Fibroblast of gingiva (primary cell): Measurements from ENCODE around the gene SLC6A1.

Source experiments
- DNase-seq: peaks from one replicate; pipeline ENCODE4 v3.0.0-alpha.2; 2011; ENCODE audit warnings: low read depth

SLC6A1 gene

DNA sequence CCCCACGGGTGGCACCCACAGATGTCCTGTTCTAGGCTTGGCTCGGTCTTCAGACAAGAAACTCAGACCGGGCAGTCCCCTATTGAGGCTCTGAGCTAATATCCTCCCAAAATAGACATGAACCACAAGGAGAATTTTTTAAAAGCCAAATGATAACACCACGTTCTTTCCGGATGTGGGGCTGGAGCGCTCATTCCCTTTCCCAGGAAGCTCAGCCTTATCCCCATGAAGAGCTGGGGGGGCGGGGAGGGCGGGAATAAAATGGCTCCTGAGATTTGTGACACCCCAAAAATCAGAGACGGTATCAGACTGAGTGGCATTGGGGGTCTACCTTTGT, 1.1 kb downstream of the SLC6A1 start:
- DNase-seq: no peak

GRCh38 chr3:10994306-10994705, 1.8 kb downstream of the SLC6A1 start:
- no peak for DNase-seq

GRCh38 chr3:10995871-10996270, 3.3 kb downstream of the SLC6A1 start:
- no peak for DNase-seq

DNA sequence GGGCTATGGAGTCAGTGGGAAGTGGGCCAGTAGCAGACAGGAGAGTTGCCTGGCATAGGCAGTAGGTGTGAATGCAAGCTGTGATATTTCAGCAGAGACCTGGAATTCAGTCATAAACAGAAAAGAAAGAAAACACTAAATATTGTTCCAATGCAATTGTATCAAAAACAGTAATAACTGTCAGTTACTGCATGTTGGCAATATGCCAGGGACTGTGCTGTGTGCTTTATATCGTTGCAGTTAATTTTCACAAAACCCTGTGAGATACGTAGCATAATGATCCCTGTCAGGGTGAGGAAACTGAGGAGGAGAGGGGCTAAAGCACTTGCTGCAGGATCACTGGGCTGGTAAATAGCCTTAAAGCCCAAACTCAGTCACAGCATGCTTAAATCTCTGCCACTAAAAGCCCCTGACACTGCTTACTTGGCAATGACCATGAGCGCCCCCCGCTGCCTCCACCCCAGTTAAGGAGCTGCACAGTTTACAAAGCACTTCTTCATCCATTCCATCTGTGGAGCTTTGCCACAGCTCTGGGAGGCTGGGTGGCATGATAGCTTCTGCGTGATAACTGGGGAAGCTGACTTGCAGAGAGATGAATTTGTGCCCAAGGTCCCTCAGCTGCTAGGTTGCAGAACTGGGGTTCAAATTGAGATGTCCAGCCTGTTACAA, 3.9 kb downstream of the SLC6A1 start:
- no peak for DNase-seq

- no peak for DNase-seq
These were observed 4.6 kb downstream of the SLC6A1 start for GRCh38 chr3:10997196-10997595.

DNA sequence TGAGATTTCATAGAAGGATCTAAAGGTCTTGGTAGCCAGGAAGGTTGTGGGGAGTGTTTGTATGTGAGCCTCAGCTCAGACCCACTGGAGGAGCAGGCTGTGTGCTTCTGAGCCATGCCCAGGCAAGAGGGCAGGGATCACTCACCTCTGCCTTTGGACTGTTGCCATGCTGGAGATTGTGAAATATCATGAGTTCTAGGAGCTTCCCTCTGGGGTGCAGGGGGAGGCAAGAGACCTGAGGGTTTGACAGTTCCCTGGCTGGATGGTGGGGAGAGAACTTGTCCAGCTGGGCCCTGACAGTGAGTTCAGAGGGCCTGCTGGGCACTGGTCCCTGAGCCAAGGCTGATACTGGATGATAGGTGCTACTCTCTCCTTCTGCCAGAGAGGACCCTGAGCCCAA, 6.0 kb downstream of the SLC6A1 start:
- DNase-seq: no peak

GRCh38 chr3:10999221-11000107, 6.9 kb downstream of the SLC6A1 start:
- DNase-seq: no peak

DNA sequence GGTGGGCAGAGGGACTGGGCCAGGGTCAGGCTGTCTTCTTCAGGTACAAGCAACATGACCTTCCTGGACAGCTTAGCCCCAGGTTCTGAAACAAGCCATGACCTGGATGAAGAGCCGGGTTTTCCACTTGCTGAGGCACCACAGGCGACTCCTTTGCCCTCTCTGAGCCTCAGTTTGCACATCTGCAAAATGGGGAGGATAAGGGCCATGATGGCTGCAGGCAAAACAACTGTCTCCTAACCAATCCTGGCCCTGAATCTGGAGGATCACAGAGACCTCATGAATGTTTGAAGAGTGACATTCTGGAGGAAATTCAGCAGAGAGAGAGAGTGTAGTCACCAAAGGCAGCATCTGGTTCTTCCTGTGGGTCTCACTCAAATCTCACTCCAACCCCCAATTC, 8.0 kb downstream of the SLC6A1 start:
- no peak for DNase-seq

- DNase-seq: no peak
These were observed 8.6 kb downstream of the SLC6A1 start for GRCh38 chr3:11001020-11001657.

GRCh38 chr3:11001658-11002021, 9.1 kb downstream of the SLC6A1 start:
- DNase-seq: no peak

GRCh38 chr3:11002371-11002807, 9.8 kb downstream of the SLC6A1 start:
- no peak for DNase-seq

DNA sequence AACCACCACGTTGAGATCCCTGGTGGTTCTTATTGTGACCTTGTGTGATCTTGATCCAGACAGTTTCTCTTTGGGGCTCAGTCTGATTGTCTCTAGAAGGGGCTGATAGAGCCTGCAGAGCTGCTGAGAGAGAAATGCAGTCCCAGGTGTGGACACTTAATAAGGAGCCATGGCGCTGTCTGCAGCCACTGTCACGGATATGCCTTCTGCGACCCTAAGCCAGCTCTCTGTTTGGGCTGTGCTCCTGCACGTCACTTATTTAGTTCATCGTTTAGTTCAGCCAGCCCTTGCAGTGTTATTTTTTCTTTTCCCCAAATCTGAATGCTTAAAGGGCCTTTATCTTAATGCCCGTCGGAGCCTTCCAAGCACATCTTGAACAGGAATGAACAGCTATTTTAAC, 12.0 kb downstream of the SLC6A1 start:
- DNase-seq: no peak

DNA sequence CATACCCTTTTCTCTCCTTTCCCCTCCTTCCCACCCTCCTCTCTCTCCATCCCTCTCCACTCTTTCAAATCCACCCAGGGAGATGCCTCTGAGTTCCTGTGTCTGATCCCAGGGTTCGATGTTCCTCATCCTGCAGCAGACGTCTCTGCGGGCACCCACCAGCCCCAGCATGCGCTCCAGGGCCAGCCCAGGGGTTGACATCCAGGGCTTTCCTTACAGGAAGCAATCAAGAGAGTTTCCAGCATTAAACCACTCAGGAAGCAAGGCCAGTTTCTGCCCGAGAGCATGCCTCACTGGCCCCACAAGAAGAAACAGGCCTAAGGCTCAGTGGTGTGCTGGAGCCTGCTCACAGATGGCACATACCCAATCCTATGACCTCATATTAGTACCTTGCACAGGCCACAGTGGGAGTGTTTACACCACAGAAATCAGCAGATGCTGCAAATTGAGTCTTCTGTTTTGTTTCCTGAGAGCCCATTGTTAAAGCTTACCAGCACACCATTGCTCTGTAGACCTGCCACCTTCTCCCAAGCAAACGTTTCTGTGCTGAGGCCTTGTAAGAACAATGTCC, 13.2 kb downstream of the SLC6A1 start:
- no peak for DNase-seq

DNA sequence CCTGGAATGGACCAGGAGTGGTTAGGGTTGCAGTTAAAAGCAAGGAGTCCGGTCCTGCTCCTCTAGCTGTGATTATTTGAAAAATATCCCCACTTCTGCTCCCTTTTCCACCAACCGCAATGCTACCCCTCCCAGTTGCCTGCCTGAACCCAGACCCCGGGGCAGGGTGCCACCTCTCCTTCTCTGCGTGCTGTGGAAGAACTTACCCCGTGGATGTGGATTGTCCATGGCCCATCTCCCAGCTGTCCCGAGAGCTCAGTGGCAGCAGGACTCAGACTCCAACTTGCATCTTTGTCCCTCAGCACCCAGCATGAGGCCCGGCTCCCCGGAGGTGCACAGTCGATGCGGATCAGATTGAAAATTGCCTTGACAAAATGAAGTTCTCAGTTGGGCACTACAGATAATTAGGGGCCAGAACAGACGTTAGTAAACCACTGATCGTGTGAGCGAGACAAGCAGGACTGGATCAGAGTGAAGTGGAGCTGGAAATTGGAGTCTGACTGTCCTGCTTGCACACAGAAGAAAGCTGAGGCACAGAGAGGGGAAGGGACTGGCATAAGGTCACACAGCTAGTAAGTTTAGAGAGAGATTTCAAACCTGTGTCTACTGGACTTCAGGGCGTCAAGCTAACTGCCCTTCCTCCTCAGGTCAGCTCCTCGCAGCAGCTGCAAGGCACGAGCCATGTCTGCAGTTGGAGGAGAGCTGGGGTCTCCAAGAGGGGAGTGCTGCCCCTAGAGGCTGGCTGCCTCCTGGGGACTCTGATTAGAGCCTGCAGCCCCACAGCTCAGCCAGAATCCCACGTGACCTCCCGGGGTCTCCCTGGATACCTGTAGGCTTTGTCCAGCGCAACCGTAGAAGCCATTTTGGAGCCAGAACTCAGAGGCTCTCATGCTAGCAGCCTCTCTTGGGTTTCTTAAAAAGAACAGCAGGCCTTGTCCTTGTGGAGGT, 14.7 kb downstream of the SLC6A1 start:
- DNase-seq: no peak

DNA sequence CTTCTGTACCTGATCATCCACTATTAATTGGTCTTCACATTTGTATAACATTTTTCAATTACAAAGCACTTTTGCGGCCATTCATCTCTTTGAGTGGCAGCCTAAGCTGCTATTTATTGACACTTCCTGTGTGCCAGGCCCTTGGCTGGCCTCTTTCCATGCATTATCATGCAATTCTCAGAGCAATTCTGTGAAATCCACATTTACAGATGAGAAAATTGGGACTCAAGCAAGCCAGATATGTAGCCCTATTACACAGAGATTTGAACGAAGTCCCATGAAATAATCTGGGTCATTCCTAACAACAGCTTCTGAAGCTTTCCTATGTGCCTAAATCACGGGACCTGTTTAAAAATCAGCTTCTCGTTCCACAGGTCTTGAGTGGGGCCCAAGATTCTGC, 17.4 kb downstream of the SLC6A1 start:
- DNase-seq: no peak

- DNase-seq: no peak
These were observed 18.0 kb downstream of the SLC6A1 start for GRCh38 chr3:11010426-11011165.

DNA sequence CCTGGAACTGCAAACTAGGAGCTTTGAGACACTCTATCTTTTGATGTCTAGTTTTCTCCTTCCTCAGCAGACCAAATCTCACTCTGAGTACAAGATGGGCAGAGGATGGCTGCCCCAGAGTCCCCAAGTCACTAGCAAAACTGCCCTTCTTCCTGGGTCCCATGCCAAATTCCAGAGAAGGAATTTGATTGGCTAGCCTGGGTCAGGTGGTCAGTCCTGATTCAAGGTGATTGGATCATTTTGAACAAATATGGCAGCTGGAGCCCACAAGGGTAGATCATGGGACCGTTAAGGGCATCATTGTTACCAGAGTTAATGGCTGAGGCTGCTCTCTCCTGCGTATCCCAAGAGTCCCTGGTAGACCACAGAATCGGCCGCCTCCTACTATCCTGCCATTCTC, 21.7 kb downstream of the SLC6A1 start:
- no peak for DNase-seq

DNA sequence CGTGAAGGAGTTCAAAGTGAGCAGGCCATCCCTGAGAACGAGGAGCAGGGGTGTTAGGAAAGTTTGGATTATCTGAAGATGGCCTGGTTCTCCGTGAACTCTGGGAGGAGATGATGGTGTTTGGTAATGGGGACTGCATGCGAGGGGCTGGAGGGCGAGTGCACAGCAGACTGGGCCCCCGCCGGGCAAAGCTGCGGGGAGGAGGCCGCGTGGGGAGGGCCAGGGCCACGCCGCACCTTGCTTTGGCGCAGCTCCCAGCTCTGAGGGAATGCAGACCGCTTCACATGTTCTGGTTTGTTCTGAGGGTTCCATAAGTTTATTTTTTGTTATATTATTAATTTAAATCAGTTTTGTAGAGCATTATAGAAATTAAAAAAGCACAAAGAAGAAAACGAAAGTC, 22.2 kb downstream of the SLC6A1 start:
- DNase-seq: no peak

DNA sequence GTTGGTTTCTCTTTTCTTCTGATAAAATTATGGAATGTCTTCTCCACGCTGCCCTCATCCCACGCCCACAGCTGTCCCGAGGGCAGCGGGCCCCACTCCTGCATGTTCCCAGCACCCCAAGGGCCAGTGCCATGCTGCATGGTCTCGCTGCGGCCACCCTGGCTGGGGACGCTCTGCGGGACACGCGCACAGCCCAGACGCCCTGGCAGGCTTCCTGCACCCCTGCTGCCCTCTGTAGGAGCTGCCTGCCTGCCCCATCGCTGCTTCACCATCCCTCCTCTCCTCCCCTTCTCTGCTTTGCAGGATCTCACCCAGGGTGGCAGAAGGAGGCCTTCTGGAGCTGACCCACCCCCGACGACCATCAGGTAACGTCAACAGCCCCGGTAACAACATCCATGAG, 22.8 kb downstream of the SLC6A1 start:
- DNase-seq: no peak

DNA sequence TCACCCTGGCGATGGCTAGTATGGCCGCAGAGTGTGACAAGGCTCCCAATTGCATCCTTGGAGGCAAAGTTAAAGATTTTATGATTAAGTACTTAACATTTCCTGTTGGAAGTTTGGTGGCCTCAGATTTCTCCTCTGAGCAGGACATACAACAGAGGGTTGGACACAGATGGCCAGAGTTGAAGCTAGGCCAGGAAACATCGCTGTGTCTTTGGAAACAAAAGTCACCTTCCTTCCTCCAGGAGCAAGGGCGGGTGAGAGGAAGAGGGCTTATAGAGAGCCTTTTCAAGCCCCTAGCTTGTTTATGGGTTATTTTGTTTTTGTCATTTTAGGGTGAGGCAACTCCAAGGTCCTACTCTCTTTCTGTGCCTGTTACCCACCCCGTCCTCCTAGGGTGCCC, 24.2 kb downstream of the SLC6A1 start:
- no peak for DNase-seq
